C4-2B (cell line): ENCODE data around the gene PALM2AKAP2.

Experiments
- ZFX ChIP-seq: fragments of 450-650 bp; IDR thresholded peaks from 2 replicates; pipeline ENCODE4 v1.6.1; 2017
- TF ChIP-seq, protein P1 (sequence below): fragments of 450-650 bp; conservative IDR thresholded peaks from 2 replicates; pipeline ENCODE4 v1.5.1; 2017; ENCODE audit warnings: mild to moderate bottlenecking

- TF ChIP-seq, protein P1, sequence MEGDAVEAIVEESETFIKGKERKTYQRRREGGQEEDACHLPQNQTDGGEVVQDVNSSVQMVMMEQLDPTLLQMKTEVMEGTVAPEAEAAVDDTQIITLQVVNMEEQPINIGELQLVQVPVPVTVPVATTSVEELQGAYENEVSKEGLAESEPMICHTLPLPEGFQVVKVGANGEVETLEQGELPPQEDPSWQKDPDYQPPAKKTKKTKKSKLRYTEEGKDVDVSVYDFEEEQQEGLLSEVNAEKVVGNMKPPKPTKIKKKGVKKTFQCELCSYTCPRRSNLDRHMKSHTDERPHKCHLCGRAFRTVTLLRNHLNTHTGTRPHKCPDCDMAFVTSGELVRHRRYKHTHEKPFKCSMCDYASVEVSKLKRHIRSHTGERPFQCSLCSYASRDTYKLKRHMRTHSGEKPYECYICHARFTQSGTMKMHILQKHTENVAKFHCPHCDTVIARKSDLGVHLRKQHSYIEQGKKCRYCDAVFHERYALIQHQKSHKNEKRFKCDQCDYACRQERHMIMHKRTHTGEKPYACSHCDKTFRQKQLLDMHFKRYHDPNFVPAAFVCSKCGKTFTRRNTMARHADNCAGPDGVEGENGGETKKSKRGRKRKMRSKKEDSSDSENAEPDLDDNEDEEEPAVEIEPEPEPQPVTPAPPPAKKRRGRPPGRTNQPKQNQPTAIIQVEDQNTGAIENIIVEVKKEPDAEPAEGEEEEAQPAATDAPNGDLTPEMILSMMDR = no peak
- no peak for TF ChIP-seq ZFX
Measured at GRCh38 chr9:109781541-109782197, 1.7 kb downstream of the PALM2AKAP2 start.
